ENCODE data around the gene CFAP61. TPM values are rescaled to one million over a fixed set of nuclear protein-coding genes. Genes with fewer than 3 reads are reported as not detected.

The CFAP61 gene
- total RNA-seq, 1 experiment from 2014 or later: 0.61 TPM

DNA sequence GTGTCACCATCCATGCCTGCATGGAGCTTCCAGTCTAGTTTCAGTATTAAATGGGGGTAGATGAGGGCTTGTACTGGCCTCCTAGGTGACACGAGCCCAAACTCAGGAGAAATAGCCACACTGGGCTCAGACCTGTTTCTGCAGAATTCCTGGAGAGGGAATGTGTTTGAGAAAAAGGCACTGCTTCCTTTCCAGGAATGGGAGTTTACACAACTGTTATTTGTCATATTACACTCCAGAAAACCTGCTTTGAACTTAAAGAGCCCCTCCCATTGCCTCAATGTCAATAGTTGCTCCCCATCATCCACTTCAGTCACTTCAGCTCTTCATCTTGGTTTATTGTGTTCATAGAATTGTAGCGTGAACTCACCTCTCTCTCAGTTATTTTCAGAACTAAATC lies 151.5 kb downstream of the CFAP61 start:
- ATAC-seq (no peak), DNase-seq (ENCODE audit: low spot score) (no peak)
- no peaks in the 10 kb centered on the region for H3K9me3 Mint-ChIP-seq
- no peak overlapping the region for H3K27ac Mint-ChIP-seq
- TF ChIP-seq ARID4B (CRISPR knock-in tag; IDR thresholded peaks at IDR 0.05; ENCODE audit: borderline replicate concordance) (no peak), ATF2 (CRISPR knock-in tag; IDR thresholded peaks at IDR 0.05; ENCODE audit: borderline replicate concordance, low read depth) (no peak), NFATC4 (CRISPR knock-in tag; IDR thresholded peaks at IDR 0.05) (no peak)
- no peaks in the 10 kb centered on the region for H3K27me3 Mint-ChIP-seq (ENCODE audit: low read depth)
- CTCF ChIA-PET: interaction anchor here (1.3 kb wide), 1 partner anchor 34 kb away, joined by 3 read pairs; no protein-coding TSS in a partner anchor
- no peak overlapping the region for H3K4me3 Mint-ChIP-seq
- POLR2A ChIA-PET: no interaction called here
- H3K36me3 Mint-ChIP-seq: no peaks in the 10 kb centered on the region
- peaks cover 68% of the 10 kb centered on the region for H3K4me1 Mint-ChIP-seq

DNA sequence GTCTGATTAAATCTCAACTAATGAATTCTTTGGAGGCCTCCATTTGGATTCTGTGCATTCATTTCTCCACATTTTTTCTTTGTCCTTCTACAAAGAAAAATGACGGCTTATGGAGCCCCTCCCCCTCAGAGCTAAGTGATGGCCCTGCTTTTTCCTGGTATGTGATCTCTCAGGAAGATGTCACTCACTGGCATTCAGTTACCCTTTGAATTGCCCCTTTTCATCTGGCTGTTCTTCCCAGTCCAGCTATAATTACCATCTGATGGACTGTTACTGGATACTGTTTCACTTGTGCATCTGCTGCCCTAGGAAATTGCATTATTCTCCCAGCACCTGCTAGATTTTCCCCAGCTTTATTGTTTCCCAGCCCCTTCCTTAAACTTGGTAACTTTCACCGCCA lies 151.9 kb downstream of the CFAP61 start:
- ATAC-seq (no peak), DNase-seq (ENCODE audit: low spot score) (no peak)
- peaks cover 68% of the 10 kb centered on the region for H3K4me1 Mint-ChIP-seq
- H3K36me3 Mint-ChIP-seq: no peaks in the 10 kb centered on the region
- H3K27me3 Mint-ChIP-seq (ENCODE audit: low read depth): no peaks in the 10 kb centered on the region
- H3K9me3 Mint-ChIP-seq: no peaks in the 10 kb centered on the region
- no peak overlapping the region for H3K27ac Mint-ChIP-seq
- no peak for TF ChIP-seq CBFB (CRISPR knock-in tag; IDR thresholded peaks at IDR 0.05; ENCODE audit: low read depth)
- no peak for TF ChIP-seq RORB (CRISPR knock-in tag; IDR thresholded peaks at IDR 0.05)
- no peak for TF ChIP-seq NFYB (CRISPR knock-in tag; conservative IDR thresholded peaks at IDR 0.05; ENCODE audit: low read depth)
- no peak for TF ChIP-seq GABPB1 (CRISPR knock-in tag; IDR thresholded peaks at IDR 0.05)
- CTCF ChIA-PET: interaction anchor here (1.3 kb wide), 1 partner anchor 34 kb away, joined by 3 read pairs; no protein-coding TSS in a partner anchor
- no peak overlapping the region for H3K4me3 Mint-ChIP-seq
- POLR2A ChIA-PET: no interaction called here

GRCh38 chr20:20205141-20205861 lies 153.0 kb downstream of the CFAP61 start:
- no peaks in the 10 kb centered on the region for H3K9me3 Mint-ChIP-seq
- H3K27me3 Mint-ChIP-seq (ENCODE audit: low read depth): no peaks in the 10 kb centered on the region
- H3K4me1 Mint-ChIP-seq: peaks cover 60% of the 10 kb centered on the region
- CTCF ChIA-PET: interaction anchor here (1.3 kb wide), 1 partner anchor 32 kb away, joined by 4 read pairs; no protein-coding TSS in a partner anchor
- ATAC-seq (no peak), DNase-seq (ENCODE audit: low spot score) (no peak)
- POLR2A ChIA-PET: no interaction called here
- TF ChIP-seq FOXJ3 (CRISPR knock-in tag; IDR thresholded peaks at IDR 0.05; ENCODE audit: borderline replicate concordance) (no peak), RORB (CRISPR knock-in tag; IDR thresholded peaks at IDR 0.05) (no peak), ERG (CRISPR knock-in tag; IDR thresholded peaks at IDR 0.05) (no peak), CBFB (CRISPR knock-in tag; IDR thresholded peaks at IDR 0.05; ENCODE audit: low read depth) (no peak), ZNF416 (CRISPR knock-in tag; IDR thresholded peaks at IDR 0.05) (no peak)
- H3K36me3 Mint-ChIP-seq: no peaks in the 10 kb centered on the region
- H3K4me3 Mint-ChIP-seq: no peak overlapping the region
- no peak overlapping the region for H3K27ac Mint-ChIP-seq

- Mint-ChIP-seq H3K4me1 (peaks cover 57% of the 10 kb centered on the region), H3K36me3 (no peaks in the 10 kb centered on the region), H3K4me3 (no peak overlapping the region), H3K9me3 (no peaks in the 10 kb centered on the region), H3K27me3 (ENCODE audit: low read depth) (no peaks in the 10 kb centered on the region), H3K27ac (no peak overlapping the region)
- no peak for ATAC-seq
- DNase-seq (ENCODE audit: low spot score): no peak
- ChIA-PET CTCF (interaction anchor here (1.3 kb wide), 1 partner anchor 31 kb away, joined by 4 read pairs; no protein-coding TSS in a partner anchor), POLR2A (no interaction called here)
- no peak for TF ChIP-seq FOXK1 (CRISPR knock-in tag; IDR thresholded peaks at IDR 0.05)
- TF ChIP-seq PRRX2 (CRISPR knock-in tag; IDR thresholded peaks at IDR 0.05): no peak
- no peak for TF ChIP-seq RORB (CRISPR knock-in tag; IDR thresholded peaks at IDR 0.05)
- TF ChIP-seq, protein P1, sequence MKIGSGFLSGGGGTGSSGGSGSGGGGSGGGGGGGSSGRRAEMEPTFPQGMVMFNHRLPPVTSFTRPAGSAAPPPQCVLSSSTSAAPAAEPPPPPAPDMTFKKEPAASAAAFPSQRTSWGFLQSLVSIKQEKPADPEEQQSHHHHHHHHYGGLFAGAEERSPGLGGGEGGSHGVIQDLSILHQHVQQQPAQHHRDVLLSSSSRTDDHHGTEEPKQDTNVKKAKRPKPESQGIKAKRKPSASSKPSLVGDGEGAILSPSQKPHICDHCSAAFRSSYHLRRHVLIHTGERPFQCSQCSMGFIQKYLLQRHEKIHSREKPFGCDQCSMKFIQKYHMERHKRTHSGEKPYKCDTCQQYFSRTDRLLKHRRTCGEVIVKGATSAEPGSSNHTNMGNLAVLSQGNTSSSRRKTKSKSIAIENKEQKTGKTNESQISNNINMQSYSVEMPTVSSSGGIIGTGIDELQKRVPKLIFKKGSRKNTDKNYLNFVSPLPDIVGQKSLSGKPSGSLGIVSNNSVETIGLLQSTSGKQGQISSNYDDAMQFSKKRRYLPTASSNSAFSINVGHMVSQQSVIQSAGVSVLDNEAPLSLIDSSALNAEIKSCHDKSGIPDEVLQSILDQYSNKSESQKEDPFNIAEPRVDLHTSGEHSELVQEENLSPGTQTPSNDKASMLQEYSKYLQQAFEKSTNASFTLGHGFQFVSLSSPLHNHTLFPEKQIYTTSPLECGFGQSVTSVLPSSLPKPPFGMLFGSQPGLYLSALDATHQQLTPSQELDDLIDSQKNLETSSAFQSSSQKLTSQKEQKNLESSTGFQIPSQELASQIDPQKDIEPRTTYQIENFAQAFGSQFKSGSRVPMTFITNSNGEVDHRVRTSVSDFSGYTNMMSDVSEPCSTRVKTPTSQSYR (CRISPR knock-in tag; IDR thresholded peaks at IDR 0.05): no peak
- TF ChIP-seq, protein P2, sequence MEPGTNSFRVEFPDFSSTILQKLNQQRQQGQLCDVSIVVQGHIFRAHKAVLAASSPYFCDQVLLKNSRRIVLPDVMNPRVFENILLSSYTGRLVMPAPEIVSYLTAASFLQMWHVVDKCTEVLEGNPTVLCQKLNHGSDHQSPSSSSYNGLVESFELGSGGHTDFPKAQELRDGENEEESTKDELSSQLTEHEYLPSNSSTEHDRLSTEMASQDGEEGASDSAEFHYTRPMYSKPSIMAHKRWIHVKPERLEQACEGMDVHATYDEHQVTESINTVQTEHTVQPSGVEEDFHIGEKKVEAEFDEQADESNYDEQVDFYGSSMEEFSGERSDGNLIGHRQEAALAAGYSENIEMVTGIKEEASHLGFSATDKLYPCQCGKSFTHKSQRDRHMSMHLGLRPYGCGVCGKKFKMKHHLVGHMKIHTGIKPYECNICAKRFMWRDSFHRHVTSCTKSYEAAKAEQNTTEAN (CRISPR knock-in tag; IDR thresholded peaks at IDR 0.05): no peak
- TF ChIP-seq GABPB1 (CRISPR knock-in tag; IDR thresholded peaks at IDR 0.05): no peak
- no peak for TF ChIP-seq ESRRA (CRISPR knock-in tag; IDR thresholded peaks at IDR 0.05; ENCODE audit: borderline replicate concordance)
These were observed 153.5 kb downstream of the CFAP61 start for GRCh38 chr20:20205862-20206236.
